H9 (cell line): ENCODE measurements around the gene PRKAR2B. TPM values are rescaled to one million over a fixed set of nuclear protein-coding genes. Genes with fewer than 3 reads are reported as not detected.

Source experiments
- DNase-seq: peaks from one replicate; pipeline ENCODE4 v3.0.0-alpha.2; 2017
- H2AFZ ChIP-seq: one replicate; pipeline ENCODE4 v1.6.1; 2013; ENCODE audit warnings: mild to moderate bottlenecking, low read length, control low read depth, moderate library complexity
- H2AK5ac ChIP-seq: 2 replicates; pipeline ENCODE4 v1.6.1; 2013; ENCODE audit warnings: low read length, control low read depth, mixed read lengths; ENCODE audit not compliant: insufficient read length
- H2BK120ac ChIP-seq: one replicate; pipeline ENCODE4 v1.6.1; 2013; ENCODE audit warnings: low read depth, mild to moderate bottlenecking, low read length, control low read depth, inconsistent platforms; ENCODE audit not compliant: poor library complexity, severe bottlenecking
- H2BK12ac ChIP-seq: 2 replicates; pipeline ENCODE4 v1.6.1; 2013; ENCODE audit warnings: low read length, control low read depth, mixed read lengths, low read depth; ENCODE audit not compliant: insufficient read length
- H2BK15ac ChIP-seq: 2 replicates; pipeline ENCODE4 v1.6.1; 2013; ENCODE audit warnings: low read depth, low read length, control low read depth
- H2BK20ac ChIP-seq: one replicate; pipeline ENCODE4 v1.6.1; 2013; ENCODE audit warnings: low read depth, mild to moderate bottlenecking, low read length, control low read depth, inconsistent platforms; ENCODE audit not compliant: poor library complexity, severe bottlenecking
- H2BK5ac ChIP-seq: 2 replicates; pipeline ENCODE4 v1.6.1; 2013; ENCODE audit warnings: low read length, control low read depth, mixed read lengths; ENCODE audit not compliant: insufficient read length
- H3K14ac ChIP-seq: 2 replicates; pipeline ENCODE4 v1.6.1; 2013; ENCODE audit warnings: low read length, control low read depth; ENCODE audit not compliant: insufficient read depth
- H3K18ac ChIP-seq: 2 replicates; pipeline ENCODE4 v1.6.1; 2013; ENCODE audit warnings: low read depth, mild to moderate bottlenecking, mixed read lengths, low read length, control low read depth; ENCODE audit not compliant: insufficient read length
- H3K23ac ChIP-seq: 2 replicates; pipeline ENCODE4 v1.6.1; 2013; ENCODE audit warnings: low read length, control low read depth, mixed read lengths, low read depth; ENCODE audit not compliant: insufficient read length
- H3K23me2 ChIP-seq: 2 replicates; pipeline ENCODE4 v1.6.1; 2013; ENCODE audit warnings: low read depth, mild to moderate bottlenecking, mixed read lengths, low read length, control low read depth; ENCODE audit not compliant: insufficient read length, poor library complexity, severe bottlenecking
- H3K27ac ChIP-seq: 2 replicates; pipeline ENCODE4 v1.5.1; 2013; ENCODE audit warnings: low read length, control low read depth, mixed read lengths, low read depth; ENCODE audit not compliant: insufficient read length
- H3K27me3 ChIP-seq: 2 replicates; pipeline ENCODE4 v1.6.1; 2013; ENCODE audit warnings: low read length, control low read depth, inconsistent platforms; ENCODE audit not compliant: insufficient read depth
- H3K4ac ChIP-seq: 2 replicates; pipeline ENCODE4 v1.6.1; 2013; ENCODE audit warnings: low read depth, mild to moderate bottlenecking, control low read depth, inconsistent platforms, low read length, moderate library complexity
- H3K4me1 ChIP-seq: 2 replicates; pipeline ENCODE4 v1.6.1; 2013; ENCODE audit warnings: low read length, control low read depth, inconsistent platforms; ENCODE audit not compliant: insufficient read depth
- H3K4me2 ChIP-seq: 2 replicates; pipeline ENCODE4 v1.6.1; 2013; ENCODE audit warnings: low read length, control low read depth, mixed read lengths; ENCODE audit not compliant: insufficient read length, insufficient read depth
- H3K56ac ChIP-seq: 2 replicates; pipeline ENCODE4 v1.6.1; 2013; ENCODE audit warnings: low read depth, mild to moderate bottlenecking, mixed read lengths, low read length, control low read depth; ENCODE audit not compliant: insufficient read length
- H3K79me1 ChIP-seq: 2 replicates; pipeline ENCODE4 v1.6.1; 2013; ENCODE audit warnings: low read depth, mild to moderate bottlenecking, moderate library complexity, low read length, control low read depth, inconsistent platforms; ENCODE audit not compliant: insufficient read depth, poor library complexity, severe bottlenecking
- H3K79me2 ChIP-seq: 2 replicates; pipeline ENCODE4 v1.6.1; 2013; ENCODE audit warnings: low read length, control low read depth, inconsistent platforms; ENCODE audit not compliant: insufficient read depth
- H3K9ac ChIP-seq: 2 replicates; pipeline ENCODE4 v1.6.1; 2013; ENCODE audit warnings: low read length, control low read depth, mixed read lengths; ENCODE audit not compliant: insufficient read length; ENCODE audit errors: extremely low read depth
- H3K9me3 ChIP-seq: one replicate; pipeline ENCODE4 v1.6.1; 2013; ENCODE audit warnings: low read depth, low read length, inconsistent platforms; ENCODE audit not compliant: control insufficient read depth
- H3T11ph ChIP-seq: one replicate; pipeline ENCODE4 v1.6.1; 2013; ENCODE audit warnings: mild to moderate bottlenecking, low read length, control low read depth, inconsistent platforms
- H4K20me1 ChIP-seq: one replicate; pipeline ENCODE4 v1.6.1; 2013; ENCODE audit not compliant: control insufficient read depth, insufficient read length, insufficient read depth
- H4K5ac ChIP-seq: 2 replicates; pipeline ENCODE4 v1.6.1; 2013; ENCODE audit warnings: low read depth, mild to moderate bottlenecking, mixed read lengths, low read length, control low read depth; ENCODE audit not compliant: insufficient read length
- H4K8ac ChIP-seq: replicated peaks from 2 replicates; pipeline ENCODE4 v1.6.1; 2013; ENCODE audit warnings: low read length, control low read depth, mixed read lengths, low read depth; ENCODE audit not compliant: insufficient read length
- H4K91ac ChIP-seq: 2 replicates; pipeline ENCODE4 v1.6.1; 2013; ENCODE audit warnings: low read depth, mild to moderate bottlenecking, moderate library complexity, mixed read lengths, low read length, control low read depth; ENCODE audit not compliant: insufficient read length
- H3K27ac Mint-ChIP-seq, 3 experiments: 2 replicates in 2 of 3; 3 replicates in 1 of 3; pipeline ENCODE4 v1.8.0; 2020 to 2021; ENCODE audit warnings: mixed read lengths in 3 of 3, mild to moderate bottlenecking in 1 of 3, moderate library complexity in 1 of 3
- H3K27me3 Mint-ChIP-seq: 2 replicates; pipeline ENCODE4 v1.8.0; 2021; ENCODE audit warnings: low read depth, mild to moderate bottlenecking, moderate library complexity, mixed read lengths
- H3K36me3 Mint-ChIP-seq, 3 experiments: 2 replicates in 2 of 3; 3 replicates in 1 of 3; pipeline ENCODE4 v1.8.0; 2020 to 2021; ENCODE audit warnings: low read depth in 3 of 3, mixed read lengths in 3 of 3; ENCODE audit not compliant: insufficient read depth in 1 of 3
- H3K4me1 Mint-ChIP-seq, 2 experiments: 2 replicates each; pipeline ENCODE4 v1.8.0; 2020; ENCODE audit warnings: mixed read lengths in 2 of 2
- H3K4me3 Mint-ChIP-seq, 2 experiments: 2 replicates in 1 of 2; 3 replicates in 1 of 2; pipeline ENCODE4 v1.8.0; 2020 to 2021; ENCODE audit warnings: mild to moderate bottlenecking in 2 of 2, mixed read lengths in 2 of 2, moderate library complexity in 1 of 2
- H3K9me3 Mint-ChIP-seq, 2 experiments: 2 replicates in 1 of 2; 3 replicates in 1 of 2; pipeline ENCODE4 v1.8.0; 2020; ENCODE audit warnings: mild to moderate bottlenecking in 2 of 2, mixed read lengths in 2 of 2, moderate library complexity in 1 of 2
- CTCF ChIP-seq: fragments of 200-600 bp; sonication (generic); conservative IDR thresholded peaks from 3 replicates; pipeline ENCODE4 v1.8.0; 2021; ENCODE audit warnings: antibody characterized with exemption, mild to moderate bottlenecking
- WGBS: extraction: QIAGEN DNeasy Blood & Tissue Kit; methylation state at CpG from one replicate; pipeline ENCODE4 v1.1.7; 2013; ENCODE audit warnings: missing lambda C conversion rate, low lambda C conversion rate, mixed read lengths; ENCODE audit not compliant: insufficient read length; ENCODE audit errors: extremely low coverage; 5-methylcytosine and 5-hydroxymethylcytosine counted together
- total RNA-seq: library from RNA; stranded (reverse); gene quantifications from 2 replicates; pipeline ENCODE4 v1.2.1, GENCODE V29; 2021

PRKAR2B gene
- total RNA-seq, 1 experiment from 2014 or later = 16.6 TPM

GRCh38 chr7:107168233-107169119 lies 124.0 kb downstream of the PRKAR2B start, which contains the start of gene HBP1:
TSS of gene HBP1 (plus strand) at chr7:107169003. CDS start at chr7:107179894, 10,891 bp downstream.
- Histone ChIP-seq H3K56ac (peak within 1 kb of the TSS; percentile 74), H3K9me3 (no peaks in the 10 kb centered on the region), H3K18ac (peak within 1 kb of the TSS; percentile 89), H2BK12ac (peak within 1 kb of the TSS; percentile 91), H3K23me2 (peaks cover 5% of the 10 kb centered on the region), H3K4me1 (no peaks in the 10 kb centered on the region), H4K91ac (no peak within 1 kb of the TSS), H3K4ac (no peak within 1 kb of the TSS), H4K5ac (peak within 1 kb of the TSS; percentile 91), H3K4me2 (peak within 1 kb of the TSS; percentile 97), H3K27me3 (no peaks in the 10 kb centered on the region), H3K9ac (peak within 1 kb of the TSS; percentile 97), H3K27ac (peak within 1 kb of the TSS; percentile 97), H2AK5ac (peak within 1 kb of the TSS; percentile 44), H4K20me1 (no peaks in the 10 kb centered on the region), H3K79me1 (no peaks in the 10 kb centered on the region), H2BK120ac (no peak within 1 kb of the TSS), H2BK20ac (no peak within 1 kb of the TSS), H2AFZ (no peak within 1 kb of the TSS), H4K8ac (peak within 1 kb of the TSS; percentile 95), H3K79me2 (peaks cover 3% of the 10 kb centered on the region; the same call in 1 of the 2 replicates), H2BK5ac (peak within 1 kb of the TSS; percentile 55), H3T11ph (no peak within 1 kb of the TSS), H2BK15ac (no peak within 1 kb of the TSS), H3K23ac (no peak within 1 kb of the TSS), H3K14ac (peak within 1 kb of the TSS; percentile 94)
- peak; percentile 100 for DNase-seq
- H3K9me3 Mint-ChIP-seq = peaks cover 0 to 3% of the 10 kb centered on the region in 2 experiments; a peak in 2 of 5 replicates
- whole genome bisulfite sequencing = no CpG with 5 or more reads among the region's 44 CpGs
- peak within 1 kb of the TSS; percentile 100 for H3K27ac Mint-ChIP-seq
- no peaks in the 10 kb centered on the region; the same call in 1 of the 2 replicates for H3K27me3 Mint-ChIP-seq
- peaks cover 32% of the 10 kb centered on the region in 2 experiments for H3K4me1 Mint-ChIP-seq
- peak within 1 kb of the TSS; percentile 95 to 96 for H3K4me3 Mint-ChIP-seq
- TF ChIP-seq CTCF = no peak
- peaks cover 0 to 5% (median 4%) of the 10 kb centered on the region in 3 experiments; a peak in 2 of 7 replicates for H3K36me3 Mint-ChIP-seq
